HUES64 (cell line): Measurements from ENCODE around the gene ZNF628.
"Not testable (repeated sequence)": the region's sequence is repeated elsewhere in the genome, so short reads cannot be mapped to it uniquely, and the experiment has no call there.

Experiments used
- H3K27ac ChIP-seq: 2 replicates; pipeline ENCODE4 v1.7.0; 2013; ENCODE audit warnings: low read depth, low read length, inconsistent platforms
- H3K27me3 ChIP-seq: 2 replicates; pipeline ENCODE4 v1.6.1; 2013; ENCODE audit warnings: mild to moderate bottlenecking, low read length; ENCODE audit not compliant: insufficient read depth
- H3K36me3 ChIP-seq: 2 replicates; pipeline ENCODE4 v1.6.1; 2013; ENCODE audit warnings: mild to moderate bottlenecking, low read length; ENCODE audit not compliant: insufficient read depth
- H3K4me1 ChIP-seq: 2 replicates; pipeline ENCODE4 v1.6.1; 2013; ENCODE audit warnings: mild to moderate bottlenecking, low read length, moderate library complexity; ENCODE audit not compliant: insufficient read depth
- H3K4me3 ChIP-seq: 2 replicates; pipeline ENCODE4 v1.5.1; 2013; ENCODE audit warnings: mild to moderate bottlenecking, low read length, moderate library complexity
- H3K9ac ChIP-seq: 2 replicates; pipeline ENCODE4 v1.6.1; 2013; ENCODE audit warnings: mild to moderate bottlenecking, low read depth, low read length
- H3K9me3 ChIP-seq: 2 replicates; pipeline ENCODE4 v1.6.1; 2013; ENCODE audit warnings: low read depth, low read length; ENCODE audit not compliant: insufficient read depth
- WGBS: fragments of 150-250, 120-280 bp; methylation state at CpG from one replicate; pipeline ENCODE4 v1.1.7; 2013; ENCODE audit warnings: missing lambda C conversion rate; 5-methylcytosine and 5-hydroxymethylcytosine counted together

ZNF628 gene

GRCh38 chr19:55493052-55493644 lies 16.7 kb downstream of the ZNF628 start:
- no peak overlapping the region for H3K27ac ChIP-seq
- no peak overlapping the region for H3K4me3 ChIP-seq
- H3K4me1 ChIP-seq: peaks cover 16% of the 10 kb centered on the region; the same call in 1 of the 2 replicates
- H3K9ac ChIP-seq: no peak overlapping the region
- H3K27me3 ChIP-seq: no peaks in the 10 kb centered on the region
- WGBS: 83% methylated on average over 18 of the region's 18 CpGs
- no peaks in the 10 kb centered on the region for H3K36me3 ChIP-seq
- no peaks in the 10 kb centered on the region for H3K9me3 ChIP-seq

DNA sequence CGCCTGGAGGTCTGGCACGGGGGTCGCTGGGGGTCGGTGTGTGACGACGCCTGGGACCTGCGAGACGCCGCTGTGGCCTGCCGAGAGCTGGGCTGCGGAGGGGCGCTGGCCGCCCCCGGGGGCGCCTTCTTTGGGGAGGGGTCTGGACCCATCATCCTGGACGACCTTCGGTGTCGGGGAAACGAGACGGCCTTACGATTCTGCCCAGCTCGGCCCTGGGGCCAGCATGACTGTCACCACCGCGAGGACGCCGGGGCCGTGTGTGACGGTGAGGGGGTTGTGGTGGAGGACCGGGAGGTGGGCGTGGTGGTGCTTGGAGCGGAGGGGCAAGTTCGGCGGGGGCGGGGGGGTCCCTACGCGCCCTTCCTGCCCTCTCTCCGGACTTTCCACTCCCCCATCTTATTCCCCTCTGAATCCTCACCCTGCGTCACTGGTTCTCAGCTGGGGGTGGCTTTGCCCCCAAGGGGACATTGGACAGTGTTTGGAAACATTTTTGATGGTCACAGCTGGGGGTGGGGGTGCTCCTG lies 17.3 kb downstream of the ZNF628 start:
- H3K9me3 ChIP-seq: no peaks in the 10 kb centered on the region
- H3K36me3 ChIP-seq: no peaks in the 10 kb centered on the region
- WGBS: 84% methylated on average over 29 of the region's 38 CpGs
- H3K27me3 ChIP-seq: no peaks in the 10 kb centered on the region
- no peak overlapping the region for H3K27ac ChIP-seq
- H3K4me3 ChIP-seq: no peak overlapping the region
- H3K4me1 ChIP-seq: peaks cover 14% of the 10 kb centered on the region; the same call in 1 of the 2 replicates
- H3K9ac ChIP-seq: no peak overlapping the region

DNA sequence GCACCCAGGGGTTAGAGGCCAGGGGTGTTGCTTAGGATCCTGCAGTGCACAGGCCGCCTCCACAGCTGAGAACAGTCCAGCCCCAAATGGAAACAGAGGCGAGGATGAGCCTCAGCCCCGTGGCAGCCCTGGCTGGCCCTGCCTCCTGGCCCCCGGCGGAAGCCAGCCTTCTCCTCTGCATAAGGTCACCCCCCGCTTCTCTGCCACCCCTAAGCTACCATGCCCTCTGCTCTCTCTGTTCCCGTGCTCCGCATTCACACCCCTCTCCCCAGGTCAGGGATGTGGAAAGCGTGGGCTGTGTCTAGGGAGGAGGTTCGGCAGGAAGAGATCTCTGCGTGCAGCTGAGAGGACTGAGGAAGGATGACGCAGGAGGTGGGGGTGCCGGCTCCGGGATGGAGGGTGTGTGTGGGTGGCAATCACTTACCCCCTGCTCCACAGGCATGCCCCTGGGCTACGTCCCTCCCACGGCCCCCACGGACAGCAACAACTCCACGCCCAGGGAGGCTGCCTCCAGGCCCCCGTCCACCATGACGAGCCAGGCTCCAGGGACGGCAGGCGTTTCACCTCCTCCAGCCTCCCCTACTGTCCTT lies 17.9 kb downstream of the ZNF628 start:
- peaks cover 11% of the 10 kb centered on the region; the same call in 1 of the 2 replicates for H3K4me1 ChIP-seq
- no peaks in the 10 kb centered on the region for H3K9me3 ChIP-seq
- no peaks in the 10 kb centered on the region for H3K27me3 ChIP-seq
- H3K36me3 ChIP-seq: no peaks in the 10 kb centered on the region
- 71% methylated on average over 20 of the region's 22 CpGs for WGBS
- no peak overlapping the region for H3K9ac ChIP-seq
- H3K4me3 ChIP-seq: no peak overlapping the region
- no peak overlapping the region for H3K27ac ChIP-seq

- Histone ChIP-seq H3K27ac (no peak overlapping the region), H3K4me3 (no peak overlapping the region), H3K9ac (no peak overlapping the region), H3K9me3 (no peaks in the 10 kb centered on the region), H3K36me3 (no peaks in the 10 kb centered on the region), H3K27me3 (no peaks in the 10 kb centered on the region), H3K4me1 (peaks cover 11% of the 10 kb centered on the region; the same call in 1 of the 2 replicates)
- WGBS: 67% methylated on average over 11 of the region's 11 CpGs
Measured at GRCh38 chr19:55495646-55496349, 19.4 kb downstream of the ZNF628 start.

DNA sequence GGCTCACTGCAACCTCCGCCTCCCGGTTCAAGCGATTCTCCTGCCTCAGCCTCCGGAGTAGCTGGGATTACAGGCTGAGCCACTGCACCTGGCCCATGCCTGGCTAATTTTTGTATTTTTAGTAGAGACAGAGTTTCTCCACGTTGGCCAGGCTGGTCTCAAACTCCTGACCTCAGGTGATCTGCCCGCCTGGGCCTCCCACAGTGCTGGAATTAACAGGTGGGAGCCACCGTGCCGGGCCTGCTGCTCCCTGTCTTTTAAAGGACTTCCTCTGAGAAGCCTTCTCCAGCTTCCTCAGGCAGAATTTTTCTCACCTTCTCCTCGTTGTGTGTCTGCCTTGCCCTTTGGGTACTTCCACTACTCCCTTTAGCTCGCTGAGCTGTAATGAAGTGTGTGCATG lies 20.4 kb downstream of the ZNF628 start:
- not testable (repeated sequence) for H3K27me3 ChIP-seq, H3K36me3 ChIP-seq, H3K9me3 ChIP-seq, H3K27ac ChIP-seq, H3K9ac ChIP-seq, H3K4me3 ChIP-seq
- peaks cover 11% of the 10 kb centered on the region; the same call in 1 of the 2 replicates for H3K4me1 ChIP-seq
- 78% methylated on average over 10 of the region's 10 CpGs for WGBS

DNA sequence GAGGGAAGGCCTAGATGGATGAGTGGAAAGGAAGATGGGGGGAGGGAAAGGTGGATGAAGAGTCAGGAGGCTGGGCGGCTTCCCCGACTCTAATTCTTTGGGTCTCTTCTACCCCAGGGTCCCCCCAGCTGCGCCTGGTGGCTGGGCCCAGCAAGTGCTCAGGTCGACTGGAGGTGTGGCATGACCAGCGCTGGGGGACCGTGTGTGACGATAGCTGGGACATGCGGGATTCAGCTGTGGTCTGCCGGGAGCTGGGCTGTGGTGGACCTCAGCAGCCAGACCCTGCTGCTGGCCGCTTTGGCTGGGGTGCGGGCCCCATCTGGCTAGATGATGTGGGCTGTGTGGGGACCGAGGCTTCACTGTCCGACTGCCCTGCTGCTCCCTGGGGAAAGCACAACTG lies 21.3 kb downstream of the ZNF628 start:
- H3K27ac ChIP-seq: no peak overlapping the region
- no peak overlapping the region for H3K4me3 ChIP-seq
- H3K9ac ChIP-seq: no peak overlapping the region
- no peaks in the 10 kb centered on the region for H3K9me3 ChIP-seq
- no peaks in the 10 kb centered on the region for H3K36me3 ChIP-seq
- peaks cover 11% of the 10 kb centered on the region; the same call in 1 of the 2 replicates for H3K4me1 ChIP-seq
- 92% methylated on average over 13 of the region's 13 CpGs for WGBS
- H3K27me3 ChIP-seq: peaks cover 6% of the 10 kb centered on the region

DNA sequence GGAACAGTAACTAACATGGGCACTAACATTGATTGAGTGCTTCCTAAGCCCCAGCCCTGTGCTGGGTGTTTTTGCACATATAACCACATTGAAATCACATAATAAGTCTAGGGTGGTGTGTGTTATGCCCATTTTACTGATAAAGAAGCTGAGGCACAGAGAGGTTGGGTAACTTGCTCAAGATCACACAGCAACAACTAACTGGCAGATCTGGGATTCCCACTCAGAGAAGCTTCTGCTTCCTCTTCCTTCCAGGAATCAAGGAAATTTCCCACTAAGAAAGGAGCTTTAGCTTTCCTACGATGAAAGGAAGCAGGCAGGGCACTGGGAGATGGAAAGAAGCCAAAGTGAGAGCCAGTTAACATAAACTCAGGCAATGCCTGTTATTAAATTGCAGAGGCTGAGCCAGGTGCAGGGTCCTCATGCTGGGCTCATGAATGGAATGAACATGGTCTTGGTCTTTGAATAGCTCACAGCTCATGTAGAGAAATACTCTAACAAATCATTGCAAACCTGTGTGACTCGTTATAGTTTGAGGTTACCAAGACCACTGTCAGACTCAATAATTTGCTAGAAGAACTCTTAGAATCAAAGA lies 21.9 kb downstream of the ZNF628 start:
- H3K9ac ChIP-seq: no peak overlapping the region
- peaks cover 11% of the 10 kb centered on the region for H3K27me3 ChIP-seq
- 89% methylated on average over 2 of the region's 2 CpGs for WGBS

GRCh38 chr19:55500368-55500952 lies 24.0 kb downstream of the ZNF628 start:
- H3K36me3 ChIP-seq: no peaks in the 10 kb centered on the region
- no peak overlapping the region for H3K9ac ChIP-seq
- H3K4me3 ChIP-seq: no peak overlapping the region
- H3K9me3 ChIP-seq: peaks cover 5% of the 10 kb centered on the region; the same call in 1 of the 2 replicates
- H3K27me3 ChIP-seq: peaks cover 22% of the 10 kb centered on the region
- peaks cover 11% of the 10 kb centered on the region; the same call in 1 of the 2 replicates for H3K4me1 ChIP-seq
- WGBS: 92% methylated on average over 26 of the region's 26 CpGs
- no peak overlapping the region for H3K27ac ChIP-seq

More for the DNA sequence above, 21.9 kb downstream of the ZNF628 start:
- no peaks in the 10 kb centered on the region for H3K36me3 ChIP-seq
- H3K4me3 ChIP-seq: no peak overlapping the region
- H3K9me3 ChIP-seq: peaks cover 4% of the 10 kb centered on the region; the same call in 1 of the 2 replicates
- peaks cover 11% of the 10 kb centered on the region; the same call in 1 of the 2 replicates for H3K4me1 ChIP-seq
- H3K27ac ChIP-seq: no peak overlapping the region

GRCh38 chr19:55502197-55502952 lies 26.0 kb downstream of the ZNF628 start:
- Histone ChIP-seq H3K36me3 (no peaks in the 10 kb centered on the region), H3K27ac (no peak overlapping the region), H3K27me3 (peaks cover 22% of the 10 kb centered on the region), H3K9ac (no peak overlapping the region), H3K4me1 (peaks cover under 1% of the 10 kb centered on the region; the same call in 1 of the 2 replicates), H3K4me3 (no peak overlapping the region), H3K9me3 (peaks cover 5% of the 10 kb centered on the region; the same call in 1 of the 2 replicates)
- WGBS: 91% methylated on average over 9 of the region's 9 CpGs

DNA sequence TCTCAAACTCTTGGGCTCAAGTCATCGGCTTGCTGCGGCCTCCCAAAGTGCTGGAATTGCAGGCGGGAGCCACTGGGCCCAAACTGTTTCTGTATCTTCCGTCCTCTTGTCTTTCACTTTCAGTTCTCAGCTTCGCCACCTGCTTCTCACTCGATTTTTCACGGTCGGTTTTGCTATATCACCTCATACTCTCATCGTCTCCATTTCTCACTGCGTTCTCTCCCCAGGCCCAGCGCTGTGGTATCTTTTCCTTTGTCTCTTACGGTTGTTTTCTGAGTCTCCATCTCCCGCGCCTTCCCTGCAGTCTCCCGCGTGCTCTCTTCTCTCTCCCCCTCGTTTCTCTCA lies 26.7 kb downstream of the ZNF628 start:
- H3K27me3 ChIP-seq: peaks cover 22% of the 10 kb centered on the region
- peaks cover 5% of the 10 kb centered on the region; the same call in 1 of the 2 replicates for H3K9me3 ChIP-seq
- H3K4me1 ChIP-seq: no peaks in the 10 kb centered on the region
- H3K27ac ChIP-seq: no peak overlapping the region
- H3K9ac ChIP-seq: no peak overlapping the region
- H3K4me3 ChIP-seq: no peak overlapping the region
- no peaks in the 10 kb centered on the region for H3K36me3 ChIP-seq
- WGBS: 94% methylated on average over 17 of the region's 17 CpGs
